Measurements from ENCODE around the gene UBE2C. TPM values are rescaled to one million over a fixed set of nuclear protein-coding genes. Genes with fewer than 3 reads are reported as not detected.

The UBE2C gene
- polyA plus RNA-seq, 2 donors: 53.1 to 83.4 TPM

DNA sequence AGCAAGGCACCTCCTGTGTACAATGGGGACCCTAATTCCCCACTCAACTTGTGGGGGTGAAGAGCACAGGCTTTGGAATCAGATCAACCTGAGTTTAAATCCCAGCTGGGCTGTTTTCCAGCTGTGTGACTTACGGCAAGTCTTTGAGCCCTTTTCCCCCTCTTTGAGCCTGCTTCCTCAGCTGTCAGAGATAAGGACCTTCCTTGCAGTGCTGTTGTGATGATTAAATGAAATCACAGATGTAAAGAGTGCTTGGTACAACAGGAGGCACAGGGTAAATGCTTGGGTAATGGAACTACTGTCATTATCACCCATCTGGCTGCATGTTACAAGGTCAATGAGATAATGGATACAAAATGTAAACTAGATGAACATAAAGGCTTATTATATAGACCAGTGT is 24.4 kb downstream of the UBE2C start:
- no peaks in the 10 kb centered on the region for H3K9me3 ChIP-seq (ENCODE audit: control insufficient read depth in 2 of 2, insufficient read depth in 1 of 2, low read depth in 1 of 2, low read length in 1 of 2)
- H3K27me3 ChIP-seq (ENCODE audit: control insufficient read depth in 1 of 2, insufficient read depth in 2 of 2, low read length in 2 of 2): no peaks in the 10 kb centered on the region
- H3K4me3 ChIP-seq (ENCODE audit: low read depth in 1 of 2, low read length in 2 of 2): peak overlapping the region in 1 of 2 donors; percentile 4
- H3K36me3 ChIP-seq (ENCODE audit: control insufficient read depth in 2 of 2, insufficient read depth in 2 of 2, low read length in 1 of 2): peaks cover 6 to 15% of the 10 kb centered on the region in 2 donors
- H3K27ac ChIP-seq (ENCODE audit: low read depth in 2 of 2, low read length in 1 of 2): peak overlapping the region in 1 of 2 donors; percentile 38
- peaks cover 3 to 14% of the 10 kb centered on the region in 2 donors for H3K4me1 ChIP-seq (ENCODE audit: control insufficient read depth in 2 of 2, insufficient read depth in 2 of 2, low read length in 1 of 2)
- WGBS, 2 donors: 26 to 29% methylated on average over 1 of the region's 1 CpG

DNA sequence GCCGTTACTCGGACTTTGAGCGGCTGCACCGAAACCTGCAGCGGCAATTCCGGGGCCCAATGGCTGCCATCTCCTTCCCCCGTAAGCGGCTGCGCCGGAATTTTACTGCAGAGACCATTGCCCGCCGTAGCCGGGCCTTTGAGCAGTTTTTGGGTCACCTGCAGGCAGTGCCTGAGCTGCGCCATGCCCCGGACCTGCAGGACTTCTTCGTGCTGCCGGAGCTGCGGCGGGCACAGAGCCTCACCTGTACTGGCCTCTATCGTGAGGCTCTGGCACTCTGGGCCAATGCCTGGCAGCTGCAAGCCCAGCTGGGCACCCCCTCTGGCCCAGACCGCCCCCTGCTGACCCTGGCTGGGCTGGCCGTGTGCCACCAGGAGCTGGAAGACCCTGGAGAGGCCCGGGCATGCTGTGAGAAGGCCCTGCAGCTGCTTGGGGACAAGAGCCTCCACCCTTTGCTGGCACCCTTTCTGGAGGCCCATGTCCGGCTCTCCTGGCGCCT is 28.3 kb downstream of the UBE2C start:
- no peak overlapping the region for H3K27ac ChIP-seq (ENCODE audit: low read depth in 2 of 2, low read length in 1 of 2)
- 89% methylated on average over 25 of the region's 25 CpGs for whole genome bisulfite sequencing, 2 donors

DNA sequence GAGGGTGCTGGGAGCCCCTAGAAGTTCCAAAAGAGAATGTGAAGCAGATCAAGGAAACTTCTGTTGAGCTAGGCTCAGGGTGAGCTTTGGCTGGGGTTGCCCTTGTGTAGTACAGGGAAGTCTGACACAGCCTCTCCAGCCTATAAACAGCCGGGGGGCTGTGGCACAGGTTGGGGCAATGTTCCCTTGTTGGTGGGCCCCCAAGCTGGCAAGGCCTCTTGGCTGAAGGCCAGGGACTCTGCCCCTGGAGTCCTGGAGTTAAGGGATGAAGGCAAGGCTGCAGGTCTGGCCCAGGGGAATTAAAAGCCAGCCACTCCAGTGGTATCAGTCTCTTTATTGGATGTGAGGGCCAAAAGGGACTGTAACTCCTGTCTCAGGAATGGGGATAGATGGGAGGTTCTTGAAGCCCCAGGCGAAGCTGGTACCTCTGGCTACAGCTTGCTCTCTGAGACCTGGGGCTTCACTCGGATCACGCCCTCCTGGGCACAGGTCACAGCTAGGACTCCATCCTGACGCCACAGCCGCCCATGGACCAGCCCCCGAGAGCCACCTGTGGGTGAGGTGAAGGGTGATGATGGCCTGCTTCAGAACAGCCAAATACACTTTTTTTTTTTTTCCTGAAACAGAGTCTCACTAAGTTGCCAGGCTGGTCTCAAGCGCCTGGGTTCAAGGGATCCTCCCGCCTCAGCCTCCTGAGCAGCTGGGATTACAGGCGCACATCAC is 29.1 kb downstream of the UBE2C start:
- H3K4me3 ChIP-seq (ENCODE audit: low read depth in 1 of 2, low read length in 2 of 2): no peak overlapping the region
- no peaks in the 10 kb centered on the region for H3K9me3 ChIP-seq (ENCODE audit: control insufficient read depth in 2 of 2, insufficient read depth in 1 of 2, low read depth in 1 of 2, low read length in 1 of 2)
- H3K4me1 ChIP-seq (ENCODE audit: control insufficient read depth in 2 of 2, insufficient read depth in 2 of 2, low read length in 1 of 2): peaks cover 0 to 2% of the 10 kb centered on the region in 2 donors
- no peaks in the 10 kb centered on the region for H3K27me3 ChIP-seq (ENCODE audit: control insufficient read depth in 1 of 2, insufficient read depth in 2 of 2, low read length in 2 of 2)
- peaks cover 16 to 35% of the 10 kb centered on the region in 2 donors for H3K36me3 ChIP-seq (ENCODE audit: control insufficient read depth in 2 of 2, insufficient read depth in 2 of 2, low read length in 1 of 2)
- 92% methylated on average over 10 of the region's 10 CpGs for WGBS, 2 donors
- peak overlapping the region in 1 of 2 donors; percentile 47 for H3K27ac ChIP-seq (ENCODE audit: low read depth in 2 of 2, low read length in 1 of 2)

More for the DNA sequence above, 28.3 kb downstream of the UBE2C start:
- H3K9me3 ChIP-seq (ENCODE audit: control insufficient read depth in 2 of 2, insufficient read depth in 1 of 2, low read depth in 1 of 2, low read length in 1 of 2): no peaks in the 10 kb centered on the region
- H3K27me3 ChIP-seq (ENCODE audit: control insufficient read depth in 1 of 2, insufficient read depth in 2 of 2, low read length in 2 of 2): no peaks in the 10 kb centered on the region
- no peak overlapping the region for H3K4me3 ChIP-seq (ENCODE audit: low read depth in 1 of 2, low read length in 2 of 2)
- peaks cover 12 to 35% of the 10 kb centered on the region in 2 donors for H3K36me3 ChIP-seq (ENCODE audit: control insufficient read depth in 2 of 2, insufficient read depth in 2 of 2, low read length in 1 of 2)
- H3K4me1 ChIP-seq (ENCODE audit: control insufficient read depth in 2 of 2, insufficient read depth in 2 of 2, low read length in 1 of 2): peaks cover 0 to 5% of the 10 kb centered on the region in 2 donors

DNA sequence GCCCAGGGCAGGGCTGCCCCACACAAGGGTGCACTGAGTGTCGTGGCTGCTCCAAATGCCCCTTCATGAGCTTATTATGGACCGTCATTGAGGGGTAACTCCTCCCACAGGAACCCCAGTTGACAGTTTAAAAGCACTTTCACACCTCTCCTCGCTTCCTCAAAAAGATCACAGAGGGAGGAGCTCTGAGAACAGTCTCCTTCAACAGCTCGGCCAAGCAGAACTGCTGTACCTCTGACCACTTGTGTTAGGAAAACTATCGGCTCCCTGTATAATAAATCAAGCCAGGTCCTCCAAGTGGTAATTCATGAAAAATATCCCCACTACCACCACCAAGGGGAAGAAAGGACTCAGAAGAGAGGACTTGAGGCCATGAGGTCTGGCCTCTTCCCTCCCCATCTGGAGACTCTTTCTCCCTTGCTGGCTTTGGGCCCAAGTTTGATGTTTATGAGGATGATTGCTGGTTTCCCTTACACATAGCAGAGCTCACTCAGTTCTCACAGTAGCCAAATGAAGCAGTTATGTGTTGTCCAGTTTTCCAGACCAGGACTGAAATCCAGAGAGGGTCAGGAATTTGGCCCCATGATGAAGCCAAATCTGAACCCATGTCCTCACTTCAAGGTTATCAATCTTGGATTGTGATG is 29.8 kb downstream of the UBE2C start:
- no peaks in the 10 kb centered on the region for H3K9me3 ChIP-seq (ENCODE audit: control insufficient read depth in 2 of 2, insufficient read depth in 1 of 2, low read depth in 1 of 2, low read length in 1 of 2)
- H3K27ac ChIP-seq (ENCODE audit: low read depth in 2 of 2, low read length in 1 of 2): peak overlapping the region in 1 of 2 donors; percentile 25
- no peak overlapping the region for H3K4me3 ChIP-seq (ENCODE audit: low read depth in 1 of 2, low read length in 2 of 2)
- H3K4me1 ChIP-seq (ENCODE audit: control insufficient read depth in 2 of 2, insufficient read depth in 2 of 2, low read length in 1 of 2): peaks cover 0 to 2% of the 10 kb centered on the region in 2 donors
- peaks cover 16 to 35% of the 10 kb centered on the region in 2 donors for H3K36me3 ChIP-seq (ENCODE audit: control insufficient read depth in 2 of 2, insufficient read depth in 2 of 2, low read length in 1 of 2)
- no peaks in the 10 kb centered on the region for H3K27me3 ChIP-seq (ENCODE audit: control insufficient read depth in 1 of 2, insufficient read depth in 2 of 2, low read length in 2 of 2)
- 59 to 70% methylated on average over 5 of the region's 5 CpGs for WGBS, 2 donors

DNA sequence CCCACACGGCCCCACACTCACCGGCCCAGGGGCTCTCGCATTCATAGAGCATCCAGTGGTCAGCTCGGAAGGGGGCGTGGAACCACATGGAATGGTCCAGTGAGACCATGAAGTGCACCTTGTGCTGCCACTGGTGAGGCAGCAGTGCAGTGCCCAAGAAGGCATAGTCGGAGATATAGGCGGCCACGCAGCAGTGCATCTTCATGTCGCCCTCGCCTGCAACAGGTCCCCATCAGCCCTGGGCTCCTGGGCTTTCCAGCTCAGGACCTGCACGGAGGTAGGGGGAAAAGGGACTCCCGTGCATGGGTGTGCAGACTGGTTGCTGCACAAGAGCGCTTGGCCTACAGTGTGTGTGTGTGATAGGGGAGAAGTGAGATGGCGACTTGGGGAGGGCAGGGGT is 31.1 kb downstream of the UBE2C start:
- Histone ChIP-seq H3K4me3 (ENCODE audit: low read depth in 1 of 2, low read length in 2 of 2) (no peak overlapping the region), H3K27me3 (ENCODE audit: control insufficient read depth in 1 of 2, insufficient read depth in 2 of 2, low read length in 2 of 2) (no peaks in the 10 kb centered on the region), H3K9me3 (ENCODE audit: control insufficient read depth in 2 of 2, insufficient read depth in 1 of 2, low read depth in 1 of 2, low read length in 1 of 2) (no peaks in the 10 kb centered on the region), H3K27ac (ENCODE audit: low read depth in 2 of 2, low read length in 1 of 2) (no peak overlapping the region), H3K4me1 (ENCODE audit: control insufficient read depth in 2 of 2, insufficient read depth in 2 of 2, low read length in 1 of 2) (peaks cover 0 to 2% of the 10 kb centered on the region in 2 donors), H3K36me3 (ENCODE audit: control insufficient read depth in 2 of 2, insufficient read depth in 2 of 2, low read length in 1 of 2) (peaks cover 16 to 39% of the 10 kb centered on the region in 2 donors)
- WGBS, 2 donors: 90 to 93% methylated on average over 14 of the region's 14 CpGs

DNA sequence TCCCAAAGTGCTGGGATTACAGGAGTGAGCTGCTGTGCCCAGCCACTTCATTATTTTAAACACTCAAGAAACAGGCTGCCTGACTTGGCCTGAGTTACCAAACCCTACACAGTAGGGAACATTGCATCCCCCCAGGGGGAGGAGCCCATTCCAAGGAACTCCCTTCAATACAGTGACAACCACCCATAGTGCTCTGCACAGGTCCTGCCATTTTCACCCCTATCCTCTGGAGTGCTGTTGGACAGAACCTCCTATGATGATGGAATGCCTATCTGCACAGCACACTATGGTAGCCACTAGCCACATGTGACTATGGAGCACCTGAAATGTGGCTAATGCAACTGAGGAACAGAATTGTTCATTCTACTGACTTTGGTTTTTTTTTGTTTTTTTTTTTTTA is 33.0 kb downstream of the UBE2C start:
- Histone ChIP-seq H3K27me3 (ENCODE audit: control insufficient read depth in 1 of 2, insufficient read depth in 2 of 2, low read length in 2 of 2) (no peaks in the 10 kb centered on the region), H3K4me1 (ENCODE audit: control insufficient read depth in 2 of 2, insufficient read depth in 2 of 2, low read length in 1 of 2) (peaks cover 0 to 2% of the 10 kb centered on the region in 2 donors), H3K4me3 (ENCODE audit: low read depth in 1 of 2, low read length in 2 of 2) (no peak overlapping the region), H3K27ac (ENCODE audit: low read depth in 2 of 2, low read length in 1 of 2) (no peak overlapping the region), H3K36me3 (ENCODE audit: control insufficient read depth in 2 of 2, insufficient read depth in 2 of 2, low read length in 1 of 2) (peaks cover 16 to 42% of the 10 kb centered on the region in 2 donors), H3K9me3 (ENCODE audit: control insufficient read depth in 2 of 2, insufficient read depth in 1 of 2, low read depth in 1 of 2, low read length in 1 of 2) (no peaks in the 10 kb centered on the region)

DNA sequence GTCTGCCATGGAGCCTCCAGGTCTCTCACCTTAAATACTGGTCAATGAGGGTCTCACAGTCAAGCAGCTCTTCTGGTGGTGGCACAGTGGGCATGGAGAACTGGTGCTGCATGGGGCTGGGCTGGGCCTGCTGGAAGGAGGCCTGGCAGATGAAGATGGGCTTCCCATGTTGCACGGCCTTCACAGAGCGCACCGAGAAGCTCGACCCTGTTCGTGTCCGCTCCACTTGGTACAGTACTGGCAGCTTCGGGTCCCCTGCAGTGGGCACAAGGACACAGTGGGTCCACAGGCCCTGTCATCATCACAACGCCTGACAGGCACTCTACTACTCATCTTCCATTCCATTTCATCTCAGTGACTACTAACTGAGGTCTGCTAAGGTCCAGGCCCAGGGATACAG is 36.0 kb downstream of the UBE2C start:
- Histone ChIP-seq H3K4me3 (ENCODE audit: low read depth in 1 of 2, low read length in 2 of 2) (no peak overlapping the region), H3K27me3 (ENCODE audit: control insufficient read depth in 1 of 2, insufficient read depth in 2 of 2, low read length in 2 of 2) (no peaks in the 10 kb centered on the region), H3K4me1 (ENCODE audit: control insufficient read depth in 2 of 2, insufficient read depth in 2 of 2, low read length in 1 of 2) (no peaks in the 10 kb centered on the region), H3K36me3 (ENCODE audit: control insufficient read depth in 2 of 2, insufficient read depth in 2 of 2, low read length in 1 of 2) (peaks cover 6 to 30% of the 10 kb centered on the region in 2 donors), H3K9me3 (ENCODE audit: control insufficient read depth in 2 of 2, insufficient read depth in 1 of 2, low read depth in 1 of 2, low read length in 1 of 2) (no peaks in the 10 kb centered on the region), H3K27ac (ENCODE audit: low read depth in 2 of 2, low read length in 1 of 2) (no peak overlapping the region)
- WGBS, 2 donors: 92 to 96% methylated on average over 8 of the region's 8 CpGs

DNA sequence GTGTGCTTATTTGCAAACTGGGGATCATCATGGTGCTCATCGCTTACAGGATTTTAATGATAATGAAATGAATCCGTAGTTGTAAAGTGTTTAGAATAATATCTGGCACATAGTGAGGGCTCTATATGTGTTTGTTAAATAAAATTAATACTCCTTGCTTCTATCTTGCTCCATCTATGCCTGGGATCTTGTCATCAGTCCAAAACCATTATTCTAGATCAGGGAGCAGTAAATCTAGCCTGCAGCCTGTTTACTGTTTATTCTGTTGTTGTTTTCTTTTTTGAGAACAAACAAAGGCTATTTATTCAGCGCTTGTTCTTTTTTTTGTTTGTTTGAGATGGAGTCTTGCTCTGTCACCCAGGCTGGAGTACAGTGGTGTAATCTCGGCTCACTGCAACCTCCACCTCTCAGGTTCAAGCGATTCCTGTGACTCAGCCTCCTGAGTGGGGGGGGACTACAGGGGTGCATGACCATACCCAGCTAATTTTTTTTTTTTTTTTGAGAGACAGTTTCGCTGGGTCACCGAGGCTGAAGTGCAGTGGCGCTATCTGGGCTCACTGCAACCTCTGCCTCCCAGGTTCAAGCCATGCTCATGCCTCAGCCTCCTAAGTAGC is 36.6 kb downstream of the UBE2C start:
- Histone ChIP-seq H3K4me1 (ENCODE audit: control insufficient read depth in 2 of 2, insufficient read depth in 2 of 2, low read length in 1 of 2) (no peaks in the 10 kb centered on the region), H3K36me3 (ENCODE audit: control insufficient read depth in 2 of 2, insufficient read depth in 2 of 2, low read length in 1 of 2) (peaks cover 6 to 25% of the 10 kb centered on the region in 2 donors), H3K27me3 (ENCODE audit: control insufficient read depth in 1 of 2, insufficient read depth in 2 of 2, low read length in 2 of 2) (no peaks in the 10 kb centered on the region), H3K4me3 (ENCODE audit: low read depth in 1 of 2, low read length in 2 of 2) (no peak overlapping the region), H3K27ac (ENCODE audit: low read depth in 2 of 2, low read length in 1 of 2) (no peak overlapping the region), H3K9me3 (ENCODE audit: control insufficient read depth in 2 of 2, insufficient read depth in 1 of 2, low read depth in 1 of 2, low read length in 1 of 2) (no peaks in the 10 kb centered on the region)
- WGBS, 2 donors: 90 to 92% methylated on average over 8 of the region's 8 CpGs

DNA sequence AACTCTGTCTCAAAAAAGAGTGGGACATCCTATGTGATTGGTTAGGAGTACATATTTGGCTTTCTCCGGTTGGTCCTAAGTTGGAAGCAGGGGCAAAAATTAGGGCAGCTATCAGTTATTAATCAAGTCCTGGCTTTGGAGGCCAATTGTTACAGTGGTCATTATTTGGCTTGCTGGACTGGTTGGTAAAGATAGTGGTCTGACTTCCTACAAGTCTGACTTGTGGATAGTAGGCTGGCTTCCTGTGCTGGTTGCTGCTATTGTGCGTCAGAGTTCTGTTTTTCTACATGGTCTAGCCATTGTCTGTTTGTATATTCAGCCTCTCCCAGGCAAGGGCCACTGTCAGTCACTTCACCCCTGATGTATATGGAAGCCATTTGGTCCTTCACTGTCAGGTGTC is 37.8 kb downstream of the UBE2C start:
- no peak overlapping the region for H3K27ac ChIP-seq (ENCODE audit: low read depth in 2 of 2, low read length in 1 of 2)
- WGBS, 2 donors: 96 to 100% methylated on average over 2 of the region's 2 CpGs

More for the DNA sequence above, 37.8 kb downstream of the UBE2C start:
- Histone ChIP-seq H3K4me1 (ENCODE audit: control insufficient read depth in 2 of 2, insufficient read depth in 2 of 2, low read length in 1 of 2) (peaks cover 2 to 4% of the 10 kb centered on the region in 2 donors), H3K4me3 (ENCODE audit: low read depth in 1 of 2, low read length in 2 of 2) (no peak overlapping the region), H3K27me3 (ENCODE audit: control insufficient read depth in 1 of 2, insufficient read depth in 2 of 2, low read length in 2 of 2) (no peaks in the 10 kb centered on the region), H3K36me3 (ENCODE audit: control insufficient read depth in 2 of 2, insufficient read depth in 2 of 2, low read length in 1 of 2) (peaks cover 3 to 25% of the 10 kb centered on the region in 2 donors), H3K9me3 (ENCODE audit: control insufficient read depth in 2 of 2, insufficient read depth in 1 of 2, low read depth in 1 of 2, low read length in 1 of 2) (no peaks in the 10 kb centered on the region)
